Tibial nerve (tissue), 3 donors: ENCODE data around the gene CA9.

ENCODE experiments used
- POLR2A ChIP-seq, 2 donors: fragments of 450-650 bp; IDR thresholded peaks; one replicate each; pipeline ENCODE4 v1.6.1; 2017; ENCODE audit warnings: antibody characterized with exemption in 2 of 2, mild to moderate bottlenecking in 2 of 2, moderate library complexity in 2 of 2
- TF ChIP-seq, protein P1 (sequence below), 5 experiments: fragments of 200-600 bp in 3 of 5; fragments of 450-650 bp in 2 of 5; sonication (generic) in 3 of 5; IDR thresholded peaks; one replicate each; pipeline ENCODE4 v1.5.1; 2016 to 2019; ENCODE audit warnings: antibody characterized with exemption in 5 of 5, mild to moderate bottlenecking in 3 of 5, moderate library complexity in 2 of 5

DNA sequence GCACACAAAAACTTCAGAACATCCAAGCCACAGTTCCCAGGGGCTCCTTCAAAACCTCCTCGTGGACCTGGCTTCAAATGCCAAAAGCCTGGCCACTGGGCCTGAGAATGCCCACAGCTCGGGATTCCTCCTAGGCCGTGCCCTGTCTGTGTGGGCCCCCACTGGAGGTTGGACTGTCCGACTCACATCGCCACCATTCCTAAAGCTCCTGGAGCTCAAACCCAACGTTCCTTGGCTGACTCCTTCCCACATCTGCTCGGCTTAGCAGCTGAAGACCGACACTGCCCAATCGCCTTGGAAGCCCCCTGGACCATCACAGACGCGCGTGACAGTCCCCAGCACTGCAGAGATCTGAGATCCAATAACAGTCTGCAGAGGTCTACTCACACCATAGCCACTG is 30.7 kb upstream of the CA9 start:
- TF ChIP-seq, protein P1, sequence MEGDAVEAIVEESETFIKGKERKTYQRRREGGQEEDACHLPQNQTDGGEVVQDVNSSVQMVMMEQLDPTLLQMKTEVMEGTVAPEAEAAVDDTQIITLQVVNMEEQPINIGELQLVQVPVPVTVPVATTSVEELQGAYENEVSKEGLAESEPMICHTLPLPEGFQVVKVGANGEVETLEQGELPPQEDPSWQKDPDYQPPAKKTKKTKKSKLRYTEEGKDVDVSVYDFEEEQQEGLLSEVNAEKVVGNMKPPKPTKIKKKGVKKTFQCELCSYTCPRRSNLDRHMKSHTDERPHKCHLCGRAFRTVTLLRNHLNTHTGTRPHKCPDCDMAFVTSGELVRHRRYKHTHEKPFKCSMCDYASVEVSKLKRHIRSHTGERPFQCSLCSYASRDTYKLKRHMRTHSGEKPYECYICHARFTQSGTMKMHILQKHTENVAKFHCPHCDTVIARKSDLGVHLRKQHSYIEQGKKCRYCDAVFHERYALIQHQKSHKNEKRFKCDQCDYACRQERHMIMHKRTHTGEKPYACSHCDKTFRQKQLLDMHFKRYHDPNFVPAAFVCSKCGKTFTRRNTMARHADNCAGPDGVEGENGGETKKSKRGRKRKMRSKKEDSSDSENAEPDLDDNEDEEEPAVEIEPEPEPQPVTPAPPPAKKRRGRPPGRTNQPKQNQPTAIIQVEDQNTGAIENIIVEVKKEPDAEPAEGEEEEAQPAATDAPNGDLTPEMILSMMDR (IDR thresholded peaks at IDR 0.05) = no peak
- no peak for TF ChIP-seq POLR2A (IDR thresholded peaks at IDR 0.05)
